MM.1S (cell line): ENCODE results near the gene CARNS1.

Experiments
- DNase-seq: peaks from one replicate; pipeline ENCODE4 v3.0.0-alpha.2; 2015
- H2AFZ ChIP-seq: fragments of 300-600 bp; sonication (generic); 2 replicates; pipeline ENCODE4 v1.6.0; 2016; ENCODE audit warnings: antibody characterized with exemption, low read length
- H3F3A ChIP-seq: fragments of 300-600 bp; sonication (generic); 2 replicates; pipeline ENCODE4 v1.6.1; 2016; ENCODE audit warnings: mild to moderate bottlenecking, antibody characterized with exemption, low read length, moderate library complexity, mixed read lengths; ENCODE audit not compliant: insufficient read depth
- H3K27ac ChIP-seq: fragments of 300-600 bp; sonication (generic); 2 replicates; pipeline ENCODE4 v1.5.1; 2016; ENCODE audit warnings: mild to moderate bottlenecking, low read length
- H3K27me3 ChIP-seq: fragments of 300-600 bp; sonication (generic); replicated peaks from 2 replicates; pipeline ENCODE4 v1.6.0; 2016; ENCODE audit warnings: low read length; ENCODE audit not compliant: insufficient read depth
- H3K36me3 ChIP-seq: fragments of 300-600 bp; sonication (generic); replicated peaks from 2 replicates; pipeline ENCODE4 v1.6.1; 2016; ENCODE audit warnings: mild to moderate bottlenecking, low read length, mixed read lengths; ENCODE audit not compliant: insufficient read depth
- H3K4me1 ChIP-seq: fragments of 300-600 bp; sonication (generic); 2 replicates; pipeline ENCODE4 v1.6.1; 2016; ENCODE audit warnings: low read length, mixed read lengths
- H3K4me2 ChIP-seq: fragments of 300-600 bp; sonication (generic); 2 replicates; pipeline ENCODE4 v1.6.0; 2016; ENCODE audit warnings: low read depth, low read length
- H3K4me3 ChIP-seq: fragments of 300-600 bp; sonication (generic); 2 replicates; pipeline ENCODE4 v1.5.1; 2016; ENCODE audit warnings: low read length, mixed read lengths
- H3K79me2 ChIP-seq: fragments of 300-600 bp; sonication (generic); 2 replicates; pipeline ENCODE4 v1.6.1; 2016; ENCODE audit warnings: mixed run types, low read length, mixed read lengths
- H3K9ac ChIP-seq: fragments of 300-600 bp; sonication (generic); 2 replicates; pipeline ENCODE4 v1.6.1; 2016; ENCODE audit warnings: low read length, mixed read lengths
- H3K9me2 ChIP-seq: fragments of 300-600 bp; sonication (generic); replicated peaks from 2 replicates; pipeline ENCODE4 v1.6.1; 2016; ENCODE audit warnings: mild to moderate bottlenecking, low read length, mixed read lengths; ENCODE audit not compliant: insufficient read depth
- H3K9me3 ChIP-seq: fragments of 300-600 bp; sonication (generic); replicated peaks from 2 replicates; pipeline ENCODE4 v1.6.1; 2016; ENCODE audit warnings: mild to moderate bottlenecking, low read length, mixed read lengths; ENCODE audit not compliant: insufficient read depth
- H4K20me1 ChIP-seq: fragments of 300-600 bp; sonication (generic); 2 replicates; pipeline ENCODE4 v1.6.1; 2016; ENCODE audit warnings: mild to moderate bottlenecking, low read length, moderate library complexity, mixed read lengths; ENCODE audit not compliant: insufficient read depth
- EZH2 ChIP-seq: fragments of 300-600 bp; sonication (generic); optimal IDR thresholded peaks from 2 replicates; pipeline ENCODE3; 2017; ENCODE audit warnings: low read depth, mild to moderate bottlenecking, antibody characterized with exemption, low read length, mixed read lengths
- EZH2phosphoT487 ChIP-seq: fragments of 300-600 bp; sonication (generic); IDR thresholded peaks from 2 replicates; pipeline ENCODE4 v1.6.1; 2018; ENCODE audit warnings: antibody characterized with exemption, low read length
- TF ChIP-seq, protein P1 (sequence below): fragments of 300-600 bp; sonication (generic); IDR thresholded peaks from 2 replicates; pipeline ENCODE4 v1.5.1; 2016; ENCODE audit warnings: antibody characterized with exemption, low read length, mixed read lengths

Gene CARNS1

DNA sequence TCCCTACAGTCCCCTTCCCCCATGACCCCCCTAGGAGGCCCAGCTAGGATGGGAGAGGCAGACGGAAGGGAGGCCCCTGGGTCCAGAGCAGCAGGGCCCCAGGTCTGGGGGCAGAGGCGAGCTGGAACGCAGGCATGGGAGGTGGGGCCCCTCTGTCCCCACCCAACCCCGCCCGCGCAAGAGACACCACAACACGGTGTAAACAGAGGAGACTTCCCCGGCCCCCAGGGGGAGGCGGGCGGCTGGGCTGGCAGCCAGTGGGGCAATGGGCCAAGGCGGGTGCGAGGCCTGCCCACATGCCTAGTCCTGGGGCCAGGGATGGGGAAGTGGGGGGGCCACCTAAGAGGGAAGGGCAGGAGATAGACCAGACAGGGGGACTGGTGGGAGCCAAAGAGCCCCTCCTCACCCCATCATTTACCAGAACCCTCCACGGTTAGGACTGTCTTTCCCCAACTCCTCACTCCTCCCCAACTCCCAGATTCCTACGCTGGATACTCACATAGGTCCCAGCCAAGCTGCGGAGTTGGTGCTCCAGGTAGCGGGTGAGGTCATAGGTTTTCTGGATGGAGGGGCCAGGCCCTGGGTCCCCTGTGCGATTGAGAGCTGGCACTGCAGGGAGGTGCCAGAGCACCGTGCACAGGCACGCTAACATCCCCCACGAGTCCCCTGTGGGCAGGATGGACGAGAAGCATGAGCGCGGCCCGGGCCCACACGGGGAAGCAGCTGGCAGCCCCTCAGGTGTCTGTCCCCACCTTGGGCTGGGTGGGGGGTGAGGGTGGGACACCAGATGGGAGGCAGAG is 48.3 kb upstream of the CARNS1 start:
- Histone ChIP-seq H3K9ac (no peak overlapping the region), H3K4me1 (no peaks in the 10 kb centered on the region), H3K27ac (no peak overlapping the region), H3K9me3 (no peaks in the 10 kb centered on the region), H3F3A (peaks cover 4% of the 10 kb centered on the region; the same call in 1 of the 2 replicates), H4K20me1 (no peaks in the 10 kb centered on the region), H3K4me3 (no peak overlapping the region), H3K9me2 (no peaks in the 10 kb centered on the region), H3K4me2 (no peak overlapping the region), H3K79me2 (no peaks in the 10 kb centered on the region), H2AFZ (no peak overlapping the region), H3K27me3 (no peaks in the 10 kb centered on the region), H3K36me3 (no peaks in the 10 kb centered on the region)
- no peak for DNase-seq
- TF ChIP-seq, protein P1, sequence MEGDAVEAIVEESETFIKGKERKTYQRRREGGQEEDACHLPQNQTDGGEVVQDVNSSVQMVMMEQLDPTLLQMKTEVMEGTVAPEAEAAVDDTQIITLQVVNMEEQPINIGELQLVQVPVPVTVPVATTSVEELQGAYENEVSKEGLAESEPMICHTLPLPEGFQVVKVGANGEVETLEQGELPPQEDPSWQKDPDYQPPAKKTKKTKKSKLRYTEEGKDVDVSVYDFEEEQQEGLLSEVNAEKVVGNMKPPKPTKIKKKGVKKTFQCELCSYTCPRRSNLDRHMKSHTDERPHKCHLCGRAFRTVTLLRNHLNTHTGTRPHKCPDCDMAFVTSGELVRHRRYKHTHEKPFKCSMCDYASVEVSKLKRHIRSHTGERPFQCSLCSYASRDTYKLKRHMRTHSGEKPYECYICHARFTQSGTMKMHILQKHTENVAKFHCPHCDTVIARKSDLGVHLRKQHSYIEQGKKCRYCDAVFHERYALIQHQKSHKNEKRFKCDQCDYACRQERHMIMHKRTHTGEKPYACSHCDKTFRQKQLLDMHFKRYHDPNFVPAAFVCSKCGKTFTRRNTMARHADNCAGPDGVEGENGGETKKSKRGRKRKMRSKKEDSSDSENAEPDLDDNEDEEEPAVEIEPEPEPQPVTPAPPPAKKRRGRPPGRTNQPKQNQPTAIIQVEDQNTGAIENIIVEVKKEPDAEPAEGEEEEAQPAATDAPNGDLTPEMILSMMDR = no peak
- TF ChIP-seq EZH2phosphoT487 (no peak), EZH2 (no peak)

DNA sequence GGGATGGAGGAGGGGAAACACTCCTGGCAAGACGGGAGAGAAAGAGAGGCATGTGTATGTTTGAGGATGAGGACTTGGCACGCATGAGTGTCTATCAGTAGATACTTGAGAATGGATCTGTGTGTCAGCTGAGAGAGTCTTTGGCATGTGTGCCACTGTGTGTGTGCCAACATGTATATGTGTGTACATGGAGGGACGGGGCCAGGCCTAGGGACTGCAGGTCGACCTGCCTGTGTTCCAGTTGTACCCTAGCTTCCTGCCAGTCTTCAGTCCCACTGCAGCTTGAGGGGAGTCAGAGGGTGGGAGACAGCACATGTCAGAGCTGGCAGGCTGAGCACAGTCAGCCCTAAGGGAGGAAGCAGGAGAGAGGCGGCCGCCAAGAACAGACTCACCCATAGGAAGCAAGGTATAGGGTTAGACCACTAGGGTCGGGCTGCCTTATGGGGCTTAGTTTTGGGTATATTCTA is 47.7 kb upstream of the CARNS1 start:
- H2AFZ ChIP-seq = no peak overlapping the region
- H3K9me2 ChIP-seq = no peaks in the 10 kb centered on the region
- no peaks in the 10 kb centered on the region for H3K27me3 ChIP-seq
- H3K9me3 ChIP-seq = no peaks in the 10 kb centered on the region
- no peak overlapping the region for H3K4me3 ChIP-seq
- DNase-seq = no peak
- H3K4me2 ChIP-seq = no peak overlapping the region
- peaks cover 4% of the 10 kb centered on the region; the same call in 1 of the 2 replicates for H3F3A ChIP-seq
- no peak for TF ChIP-seq EZH2phosphoT487
- TF ChIP-seq EZH2 = no peak
- TF ChIP-seq, protein P1 = no peak
- H3K79me2 ChIP-seq = no peaks in the 10 kb centered on the region
- H3K36me3 ChIP-seq = no peaks in the 10 kb centered on the region
- no peak overlapping the region for H3K9ac ChIP-seq
- H3K27ac ChIP-seq = no peak overlapping the region
- H4K20me1 ChIP-seq = no peaks in the 10 kb centered on the region
- H3K4me1 ChIP-seq = no peaks in the 10 kb centered on the region

DNA sequence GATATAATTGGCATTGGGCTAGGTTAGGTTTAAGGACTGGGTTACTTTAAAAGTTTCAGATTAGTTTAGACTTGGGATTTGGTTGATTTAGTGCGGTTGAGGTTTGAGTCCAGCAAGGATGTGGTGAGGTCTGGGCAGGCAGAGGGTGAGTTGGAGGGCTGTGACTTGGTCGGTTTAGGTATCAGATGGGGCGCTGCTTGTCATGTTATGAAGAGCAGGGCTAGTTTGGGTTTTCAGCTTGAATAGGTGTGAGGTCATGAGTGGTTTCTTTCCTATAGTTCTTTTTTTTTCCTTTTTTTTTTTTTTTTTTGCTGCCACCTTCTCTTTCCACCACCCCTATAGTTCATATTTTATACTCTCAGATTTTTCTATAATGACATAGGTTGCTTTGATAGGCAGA is 46.9 kb upstream of the CARNS1 start:
- H3K4me2 ChIP-seq = no peak overlapping the region
- TF ChIP-seq, protein P1 = no peak
- TF ChIP-seq EZH2 = no peak
- TF ChIP-seq EZH2phosphoT487 = no peak
- H3K27ac ChIP-seq = no peak overlapping the region
- H3K9me2 ChIP-seq = no peaks in the 10 kb centered on the region
- H3K9ac ChIP-seq = no peak overlapping the region
- DNase-seq = no peak
- no peaks in the 10 kb centered on the region for H4K20me1 ChIP-seq
- H3K4me1 ChIP-seq = no peaks in the 10 kb centered on the region
- H3K9me3 ChIP-seq = no peaks in the 10 kb centered on the region
- peaks cover 4% of the 10 kb centered on the region; the same call in 1 of the 2 replicates for H3F3A ChIP-seq
- H3K27me3 ChIP-seq = no peaks in the 10 kb centered on the region
- H2AFZ ChIP-seq = no peak overlapping the region
- H3K79me2 ChIP-seq = no peaks in the 10 kb centered on the region
- no peaks in the 10 kb centered on the region for H3K36me3 ChIP-seq
- no peak overlapping the region for H3K4me3 ChIP-seq
